ENCODE results near the gene NOC4L.

Gene NOC4L

DNA sequence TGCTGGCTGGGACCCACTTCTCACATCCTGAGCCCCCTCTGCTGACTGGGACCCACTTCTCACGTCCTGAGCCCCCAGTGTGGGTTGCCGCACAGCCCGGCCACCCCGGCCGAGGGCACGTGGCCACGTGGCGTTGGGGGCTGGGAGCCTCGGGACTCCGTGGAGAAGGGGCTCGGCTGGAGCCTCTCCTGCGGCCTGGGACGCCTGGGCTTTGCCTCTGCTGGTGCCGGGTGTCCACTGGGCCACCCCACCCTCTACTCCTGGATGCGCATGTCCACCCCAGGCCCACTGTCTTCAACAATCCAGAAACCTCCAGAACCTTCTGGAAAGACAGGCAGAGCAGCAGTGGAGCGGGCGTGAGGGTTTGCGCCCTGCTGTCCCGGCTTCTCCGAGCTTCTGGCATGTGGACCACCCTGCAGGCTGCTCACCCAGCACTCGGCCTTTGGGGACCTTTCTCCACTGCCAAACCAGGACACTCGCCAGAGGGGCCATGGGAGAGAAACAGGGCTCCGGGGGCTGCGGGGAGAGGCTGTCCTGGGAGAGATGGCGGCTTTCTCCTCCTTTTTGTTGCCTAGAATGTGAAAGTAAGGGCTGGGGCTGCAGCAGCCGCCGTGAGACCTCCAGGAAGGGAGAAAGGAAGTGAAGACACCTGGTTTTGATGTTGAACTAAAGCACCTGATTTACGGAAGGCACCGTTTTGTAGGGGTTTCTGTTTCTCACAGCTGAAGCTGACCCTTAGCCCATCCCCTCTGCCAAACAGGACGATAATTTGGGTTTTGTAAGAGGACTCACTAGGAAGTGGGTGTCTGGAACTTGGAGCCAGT lies 30.0 kb downstream of the NOC4L start:
- intact Hi-C loops (cut with DNase I) = no loop called here
- DNase-seq = peak in 2 of 42 donors; percentile 1 to 2

DNA sequence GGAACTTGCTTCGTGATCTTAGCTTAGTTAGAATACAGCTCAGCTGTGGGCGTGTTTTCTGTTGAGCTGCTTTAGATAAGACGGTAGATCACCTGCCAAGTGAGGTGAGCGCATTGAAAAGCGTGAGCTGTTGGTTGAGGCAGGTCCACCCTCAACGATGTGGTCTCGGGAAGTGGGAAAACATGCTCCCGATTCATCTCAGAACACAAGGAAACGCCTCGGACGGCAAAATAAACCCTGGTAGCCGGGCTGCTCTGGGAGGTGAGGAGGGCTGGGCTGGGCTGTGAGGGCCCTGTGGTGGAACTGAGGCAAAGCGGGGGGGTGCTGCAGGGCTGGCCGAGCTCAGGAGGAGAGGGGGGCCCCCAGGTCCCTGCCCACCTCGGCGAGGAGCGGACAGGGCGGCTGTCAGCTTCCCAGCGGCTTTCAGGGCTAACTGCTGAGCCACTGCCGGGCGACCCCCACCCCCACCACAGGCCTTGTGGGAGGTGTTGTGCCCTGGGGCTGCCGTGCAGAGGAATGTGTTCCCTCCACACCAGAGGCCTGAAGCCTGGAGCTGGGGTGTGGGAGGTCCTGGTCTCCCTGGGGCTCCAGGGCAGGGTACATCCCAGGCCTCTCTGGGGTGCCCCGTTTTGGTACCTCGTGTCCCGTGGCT lies 30.7 kb downstream of the NOC4L start:
- intact Hi-C loops (cut with DNase I) = no loop called here
- DNase-seq = peak in 5 of 42 donors; percentile 4 to 65 (median 34)

DNA sequence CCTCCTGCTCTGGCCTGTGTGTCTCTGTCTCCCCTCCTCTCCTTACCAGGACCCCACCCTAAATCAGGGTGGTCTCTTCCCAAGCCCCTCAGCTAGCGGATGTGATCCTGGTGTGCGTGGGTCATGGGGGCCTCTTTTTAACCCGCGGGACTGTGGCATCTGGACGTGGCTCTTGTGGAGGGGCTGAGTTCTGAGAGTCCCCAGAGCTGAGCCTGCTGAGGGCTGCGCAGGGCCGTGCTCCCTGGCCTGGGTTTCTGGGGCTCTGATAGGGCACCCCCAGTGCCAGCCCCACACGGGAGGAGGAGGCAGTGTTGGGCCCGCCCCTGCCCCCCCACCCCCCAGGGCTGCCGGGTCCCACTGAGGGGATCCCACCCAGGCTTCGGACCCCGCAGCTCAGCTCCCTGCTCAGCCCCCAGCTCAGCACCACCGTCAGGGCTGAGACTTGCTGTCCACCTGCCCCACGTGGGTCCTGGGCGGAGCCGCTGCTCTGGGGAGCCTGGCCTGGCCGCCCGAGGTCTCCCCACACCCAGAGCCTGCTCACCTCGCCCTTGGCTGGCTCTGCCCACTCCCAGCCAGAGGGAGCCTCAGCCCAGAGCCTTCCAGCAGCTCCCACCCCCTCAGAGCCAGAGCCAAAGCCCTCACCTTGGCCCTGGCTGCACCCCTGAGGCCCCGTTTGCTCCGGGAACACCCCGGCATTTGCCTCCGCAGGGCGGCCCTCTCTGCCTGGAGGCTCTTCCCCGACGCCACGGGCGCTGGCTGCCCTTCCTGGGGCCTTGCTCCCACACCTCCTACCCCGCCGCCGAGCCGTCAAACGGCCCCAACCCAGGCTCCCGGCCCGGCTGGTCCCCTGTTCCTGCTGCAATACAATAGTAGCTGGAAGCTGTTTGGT lies 31.5 kb downstream of the NOC4L start:
- intact Hi-C loops (cut with DNase I) = no loop called here
- DNase-seq = no peak

DNA sequence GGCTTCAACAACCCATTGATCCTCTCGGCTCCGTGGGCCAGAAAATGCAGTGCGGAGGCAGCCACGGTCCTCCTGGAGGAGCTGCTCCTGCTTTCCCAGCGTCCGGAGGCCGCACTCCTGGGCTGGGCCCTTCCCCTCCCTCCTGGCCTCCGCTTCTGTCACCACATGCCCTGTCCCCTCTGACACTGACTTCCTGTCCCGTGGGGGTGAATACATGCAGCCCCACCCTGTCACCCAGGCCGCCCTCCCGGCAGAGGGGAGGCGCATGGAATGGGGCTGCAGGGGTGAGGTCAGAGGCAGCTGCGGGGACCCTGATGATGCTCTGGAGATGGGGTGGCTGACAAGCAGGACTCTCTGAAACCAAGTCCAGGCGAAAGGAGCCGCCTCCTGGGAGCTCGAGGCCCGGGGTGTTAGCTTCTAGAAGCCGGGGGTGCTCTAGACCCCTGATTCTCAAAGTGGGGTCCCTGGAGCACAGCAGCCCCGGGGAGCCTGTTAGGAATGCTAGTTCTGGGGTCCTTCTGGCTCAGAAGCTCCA lies 32.2 kb downstream of the NOC4L start:
- no peak for DNase-seq
- intact Hi-C loops (cut with DNase I) = no loop called here

DNA sequence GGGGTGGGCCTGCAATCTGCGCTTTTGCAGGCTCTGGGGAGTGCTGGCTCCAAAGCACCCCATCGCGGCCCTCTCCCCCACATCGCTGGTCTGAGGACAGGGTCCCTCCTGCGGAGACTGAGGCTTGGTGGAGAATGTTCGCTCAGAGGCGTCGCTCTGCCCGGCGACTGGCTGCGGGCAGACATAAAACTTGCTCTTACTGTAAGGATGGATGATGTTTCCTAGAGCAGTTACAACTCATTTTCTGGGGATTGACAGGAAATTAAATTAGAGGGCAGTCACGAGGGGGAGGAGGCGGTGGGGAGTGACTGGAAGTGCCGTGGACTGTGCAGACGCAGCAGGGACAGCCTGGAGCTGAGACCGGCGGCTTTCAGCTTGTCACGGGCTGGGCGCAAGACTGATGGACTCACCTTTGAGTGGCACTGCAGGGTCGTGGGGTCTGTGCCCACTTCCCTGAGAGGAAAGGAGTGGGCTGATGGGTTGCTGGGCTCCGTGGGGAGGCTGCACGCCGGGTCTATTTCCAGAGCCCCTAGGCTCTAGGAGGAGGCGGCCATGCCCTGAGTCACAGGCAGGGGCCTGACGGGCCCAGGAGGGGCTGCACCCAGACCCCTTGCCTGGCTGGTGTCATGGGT lies 32.8 kb downstream of the NOC4L start:
- intact Hi-C loops (cut with DNase I) = no loop called here
- DNase-seq = no peak

DNA sequence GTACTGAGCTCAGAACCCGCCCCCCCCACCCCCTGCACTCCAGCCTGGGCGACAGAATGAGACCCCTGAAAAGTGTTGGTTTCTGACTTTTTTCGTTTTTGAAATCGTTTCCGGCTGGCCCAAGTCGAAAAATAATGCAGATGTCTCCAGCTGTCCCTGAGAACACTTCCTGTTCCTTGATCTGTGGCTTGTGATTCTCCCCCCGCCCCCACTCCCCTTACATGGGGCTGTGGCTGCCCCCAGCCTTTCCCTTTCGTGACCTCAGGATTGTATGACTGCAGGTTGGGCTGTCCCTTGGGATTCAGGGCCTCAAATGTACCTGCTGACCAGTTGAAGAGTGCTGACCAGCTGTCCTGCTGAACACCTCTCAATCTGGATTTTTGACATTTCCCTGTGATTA lies 34.1 kb downstream of the NOC4L start:
- DNase-seq = no peak
- intact Hi-C loops (cut with DNase I) = no loop called here

DNA sequence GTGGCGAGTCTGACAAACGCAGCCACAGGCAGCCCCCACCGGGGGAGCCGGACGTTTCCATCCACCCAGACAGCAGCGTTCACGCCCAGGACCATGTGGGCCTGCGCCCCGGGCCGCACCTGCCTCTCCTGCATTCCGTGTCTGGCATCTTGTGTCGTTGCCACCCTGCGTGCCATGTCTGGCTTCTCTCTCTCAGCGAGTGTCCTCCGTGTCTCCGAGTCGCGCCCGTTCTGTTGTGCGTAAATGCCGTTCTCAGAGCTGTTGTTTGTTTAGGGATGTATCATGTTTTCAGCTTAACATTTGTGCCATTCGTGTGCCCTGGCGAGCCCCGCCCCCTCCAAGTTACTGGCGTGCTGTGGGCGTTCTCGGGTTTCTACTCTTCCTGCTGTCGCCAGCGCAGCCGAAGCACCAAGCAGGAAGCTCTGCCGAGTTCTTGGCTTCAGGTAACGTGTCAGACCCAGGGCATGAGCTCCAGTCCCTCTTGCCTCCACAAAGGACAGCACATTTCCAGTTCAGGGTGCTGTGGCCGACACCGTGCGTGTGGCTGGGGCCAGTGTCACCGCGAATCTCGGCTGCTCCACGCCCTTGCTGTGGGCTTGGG lies 34.6 kb downstream of the NOC4L start:
- intact Hi-C loops (cut with DNase I) = no loop called here
- peak in 7 of 42 donors; percentile 21 to 50 (median 32) for DNase-seq

DNA sequence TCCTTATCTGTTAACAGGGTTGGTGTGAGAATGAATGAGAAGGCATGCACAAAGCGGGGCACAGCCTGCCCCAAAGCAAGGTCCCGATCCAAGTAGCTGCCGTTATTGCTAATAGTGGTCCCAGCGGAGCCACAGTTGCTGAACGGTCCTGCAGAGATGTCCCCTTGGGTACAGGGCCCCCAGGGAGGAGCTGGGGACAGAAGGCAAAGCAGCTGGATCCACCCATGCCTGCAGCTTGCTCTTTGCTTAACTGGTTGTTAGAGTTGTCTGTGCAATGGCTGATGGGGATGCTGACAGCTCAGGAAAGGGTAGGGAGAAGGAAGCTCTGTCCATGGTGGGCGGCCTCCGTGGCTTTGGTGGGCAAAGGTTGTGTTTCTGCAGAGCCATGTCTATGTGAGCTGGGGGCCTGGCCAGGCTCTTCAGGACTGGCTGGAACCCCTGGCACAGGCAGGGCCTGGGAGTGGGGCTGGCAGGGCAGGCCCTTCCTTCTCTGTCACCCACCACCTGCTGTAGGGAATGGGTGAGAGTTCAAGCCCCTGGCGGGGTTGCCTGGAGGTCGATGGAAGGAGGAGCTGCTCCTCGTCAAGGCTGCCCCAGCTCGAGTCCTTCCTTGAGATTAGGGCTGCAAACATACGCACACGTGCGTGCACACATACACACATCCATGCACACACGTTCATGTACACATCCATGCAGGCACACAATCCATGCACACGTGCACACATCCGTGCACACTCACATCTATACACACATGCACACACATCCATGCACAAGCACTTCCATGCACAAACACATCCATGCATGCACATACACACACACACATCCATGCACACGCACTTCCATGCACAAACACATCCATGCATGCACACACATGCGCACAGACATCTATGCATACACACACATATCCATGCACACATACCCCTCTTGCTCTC lies 35.4 kb downstream of the NOC4L start:
- intact Hi-C loops (cut with DNase I) = no loop called here
- DNase-seq = no peak

DNA sequence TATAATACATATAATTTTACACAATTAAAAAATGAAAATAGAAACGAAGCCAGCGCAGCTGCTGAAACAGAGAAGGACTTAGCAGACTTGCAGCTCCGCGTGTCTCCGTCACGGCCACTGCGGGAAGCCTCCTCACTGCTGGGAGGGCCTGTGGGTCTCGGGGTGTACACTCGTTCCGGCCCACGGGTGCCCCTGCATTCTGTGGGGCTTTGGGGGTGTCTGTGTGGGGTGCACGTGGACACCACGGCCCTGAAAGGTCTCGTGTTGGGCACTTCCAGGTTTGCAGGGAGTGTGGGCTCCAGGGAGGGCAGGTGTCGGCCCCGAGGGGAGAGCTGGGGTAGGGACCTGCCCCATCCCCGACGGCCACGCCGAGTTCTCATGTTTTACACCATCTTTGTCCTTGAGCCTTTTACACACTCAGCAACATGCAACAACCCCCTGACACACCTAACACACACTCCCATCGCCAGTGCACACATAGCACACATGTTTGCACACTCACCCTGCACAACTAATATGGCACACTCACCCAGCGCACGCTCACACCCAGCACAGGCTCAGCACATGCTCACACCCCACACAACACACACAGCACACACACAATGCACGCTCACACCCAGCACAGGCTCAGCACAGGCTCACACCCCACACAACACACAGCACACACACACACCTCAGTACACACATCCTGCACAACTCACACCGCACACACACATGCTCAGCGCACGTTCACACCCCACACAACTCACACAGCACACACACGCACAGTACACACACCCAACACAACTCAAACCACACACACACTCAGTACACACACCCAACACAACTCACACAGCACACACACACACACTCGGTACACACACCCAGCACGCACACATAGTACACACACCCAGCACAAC lies 36.6 kb downstream of the NOC4L start:
- no peak for DNase-seq

DNA sequence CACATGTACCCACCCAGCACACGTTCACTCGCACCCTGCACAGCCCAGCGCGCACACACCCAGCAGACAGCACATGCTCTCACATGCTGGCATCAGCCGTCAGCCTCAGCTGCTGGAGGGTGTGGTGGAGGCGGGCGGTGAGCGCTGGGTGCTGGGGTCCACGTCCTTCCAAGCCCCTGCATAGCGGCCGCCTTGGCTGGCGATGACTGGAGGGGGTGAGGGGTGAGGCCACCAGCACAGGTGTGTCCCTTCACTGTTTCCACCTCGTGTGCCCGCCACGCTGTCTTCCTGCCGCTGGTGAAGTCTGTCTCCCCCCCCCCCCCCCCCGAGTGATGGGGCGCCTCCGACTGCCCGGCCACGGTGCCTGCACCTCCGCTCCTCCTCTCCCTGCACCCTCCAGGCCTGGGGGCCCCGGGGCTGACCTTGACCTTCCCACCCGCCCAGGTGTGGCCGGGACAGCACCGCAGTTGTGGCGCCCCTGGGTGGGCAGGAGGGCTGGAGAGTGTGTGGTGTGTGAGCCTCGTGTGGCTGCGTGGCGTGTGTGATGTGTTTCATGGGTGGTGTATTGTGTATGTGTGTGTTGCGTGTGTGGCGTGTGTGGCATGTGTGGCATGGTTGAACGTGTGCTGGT lies 37.4 kb downstream of the NOC4L start:
- intact Hi-C loops (cut with DNase I) = no loop called here

More for the DNA sequence above, 36.6 kb downstream of the NOC4L start:
- intact Hi-C loops (cut with DNase I) = no loop called here

DNA sequence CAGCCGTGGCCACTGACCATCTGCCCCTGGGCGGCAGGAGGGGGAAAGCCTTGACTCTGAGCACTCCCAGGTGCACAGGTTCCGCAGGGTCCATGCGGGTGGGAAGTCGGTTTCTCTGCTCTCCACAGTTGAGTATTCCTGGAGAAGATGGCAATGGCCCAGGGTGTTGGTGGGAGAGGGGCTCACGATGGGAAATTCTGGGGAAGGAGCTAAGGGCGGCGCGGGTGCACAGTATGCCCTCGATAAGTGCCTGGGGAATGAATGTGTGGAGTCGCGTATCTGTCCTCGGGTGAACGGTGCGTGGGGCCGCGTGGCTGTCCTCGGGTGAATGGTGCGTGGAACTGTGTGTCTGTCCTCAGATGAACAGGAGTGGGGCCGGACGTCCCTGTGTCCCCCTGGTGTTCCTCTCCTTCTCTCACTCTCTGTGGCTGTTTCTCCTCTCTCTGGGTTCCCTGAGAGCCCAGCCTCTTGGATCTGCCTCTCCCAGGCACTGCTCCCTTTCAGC lies 38.0 kb downstream of the NOC4L start:
- DNase-seq = no peak
- intact Hi-C loops (cut with DNase I) = no loop called here

More for the DNA sequence above, 37.4 kb downstream of the NOC4L start:
- DNase-seq = no peak

DNA sequence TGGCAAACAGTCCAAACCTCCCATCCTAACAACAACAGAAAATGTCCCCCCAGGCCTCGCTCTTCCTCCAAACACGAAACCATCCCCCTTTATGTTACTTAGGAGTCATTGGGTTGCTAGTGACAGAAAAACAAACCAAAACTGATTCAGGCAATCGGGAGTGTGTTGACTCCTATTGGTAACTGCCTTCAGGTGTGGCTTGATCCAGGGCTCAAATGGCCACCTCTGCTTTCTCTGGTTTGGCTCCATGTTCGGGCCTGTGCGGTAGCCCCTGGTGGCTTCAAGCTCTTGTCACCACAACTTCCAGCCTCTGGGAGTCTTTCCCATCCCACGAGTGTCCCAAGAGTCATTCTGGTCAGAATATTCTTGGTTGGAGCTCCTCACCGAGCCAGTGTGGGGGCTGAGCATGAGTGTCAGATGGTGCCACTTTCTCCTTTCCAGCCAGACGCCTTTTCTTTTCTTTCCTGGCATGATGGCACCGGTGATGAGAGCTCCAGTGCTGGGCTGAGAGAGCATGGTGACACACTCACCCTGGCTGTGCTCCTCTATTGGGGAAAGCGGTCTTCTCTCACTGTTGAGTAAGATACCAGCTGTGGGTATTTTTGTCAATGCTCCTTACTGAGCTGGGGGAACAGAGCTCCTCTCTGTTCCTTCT lies 38.6 kb downstream of the NOC4L start:
- no peak for DNase-seq
- intact Hi-C loops (cut with DNase I) = no loop called here

DNA sequence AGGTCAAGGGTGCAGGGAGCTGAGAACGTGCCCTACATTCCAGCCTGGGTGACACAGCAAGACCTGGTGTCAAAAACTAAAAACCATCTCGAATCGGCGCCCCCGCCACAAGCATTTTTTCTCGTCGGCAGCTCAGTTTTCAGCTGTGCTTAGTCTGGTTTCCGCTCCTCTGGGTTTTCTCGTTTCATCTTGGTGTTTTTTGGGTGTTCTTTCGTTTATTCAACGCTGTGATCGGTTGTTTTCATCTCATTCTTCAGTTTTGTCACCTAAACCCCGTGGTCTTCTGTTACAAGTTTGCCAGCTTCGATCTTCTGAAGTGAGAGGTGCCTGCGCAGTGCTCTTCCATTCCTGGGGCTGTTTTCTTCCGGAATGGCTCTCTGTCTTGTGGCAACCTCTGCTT lies 41.4 kb downstream of the NOC4L start:
- intact Hi-C loops (cut with DNase I) = no loop called here
- DNase-seq = no peak

DNA sequence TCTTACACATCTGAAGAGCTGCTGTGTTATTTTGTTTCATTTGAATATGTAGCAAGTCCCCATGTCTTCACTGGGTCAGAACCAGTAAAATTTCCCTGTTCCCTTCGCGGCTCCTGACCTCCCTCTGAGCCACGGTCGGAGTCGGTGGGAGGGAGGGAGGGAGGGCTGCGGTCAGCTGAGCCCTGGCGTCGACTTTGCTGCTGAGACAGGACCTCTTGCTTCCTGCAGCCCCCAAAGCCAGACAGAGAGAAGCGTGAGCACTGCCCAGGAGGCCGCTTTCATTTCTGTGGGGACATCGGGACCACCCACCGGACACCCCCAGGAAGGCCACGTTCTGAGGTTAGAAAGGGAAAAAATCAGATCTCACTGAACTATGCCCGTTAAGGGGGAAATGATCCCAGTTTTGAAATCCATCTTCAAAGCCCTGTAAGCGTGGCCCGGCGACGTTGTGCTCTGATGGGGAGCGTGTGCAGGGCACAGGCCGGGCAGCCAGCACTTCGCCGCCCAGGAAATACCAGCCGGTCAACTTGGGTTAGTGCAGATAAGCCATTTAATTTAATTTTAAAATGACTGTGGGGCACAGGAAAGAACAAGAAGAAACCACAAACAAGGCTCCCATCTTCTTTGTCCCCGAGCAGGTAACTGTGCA lies 42.1 kb downstream of the NOC4L start:
- no peak for DNase-seq
- intact Hi-C loops (cut with DNase I) = no loop called here
